Ovary (tissue), 9 donors: ENCODE results near the gene SMARCD3. TPM values are rescaled to one million over a fixed set of nuclear protein-coding genes. Genes with fewer than 3 reads are reported as not detected.

Experiments used
- DNase-seq, 5 donors: peaks; one replicate each; pipeline ENCODE4 v3.0.0-alpha.2; 2019 to 2020
- H3K27ac ChIP-seq, 2 donors: fragments of 200-600 bp; one replicate each; pipeline versions ENCODE4 v1.5.1 to v1.8.0; 2019 to 2022
- H3K27me3 ChIP-seq: fragments of 200-600 bp; one replicate; pipeline ENCODE4 v1.8.0; 2022
- H3K36me3 ChIP-seq: fragments of 200-600 bp; sonication (generic); one replicate; pipeline ENCODE4 v1.5.1; 2019
- H3K4me1 ChIP-seq: one replicate; pipeline ENCODE4 v1.8.1; 2013; ENCODE audit warnings: mild to moderate bottlenecking, moderate library complexity; ENCODE audit not compliant: insufficient read depth
- H3K4me3 ChIP-seq: fragments of 200-600 bp; sonication (generic); one replicate; pipeline ENCODE4 v1.5.1; 2017
- H3K9me3 ChIP-seq, 2 donors: fragments of 200-600 bp in 1 of 2; sonication (generic) in 1 of 2; one replicate each; pipeline versions ENCODE4 v1.5.1 to v1.8.1; 2013 to 2019; ENCODE audit warnings: mild to moderate bottlenecking in 1 of 2, moderate library complexity in 1 of 2
- EP300 ChIP-seq: sonication (generic); formaldehyde crosslinking; IDR thresholded peaks from one replicate; pipeline ENCODE4 v1.6.1; 2017; ENCODE audit warnings: antibody characterized with exemption
- POLR2A ChIP-seq: fragments of 450-650 bp; IDR thresholded peaks from one replicate; pipeline ENCODE4 v1.6.1; 2017; ENCODE audit warnings: antibody characterized with exemption, mild to moderate bottlenecking, moderate library complexity
- WGBS, 3 donors: extraction: QIAGEN DNeasy Blood & Tissue Kit in 1 of 3; methylation state at CpG; one replicate each; pipeline versions ENCODE4 v1.1.5 to v1.1.7; 2013 to 2017; 5-methylcytosine and 5-hydroxymethylcytosine counted together
- intact Hi-C, 4 donors: fragments of 100-400 bp; cut with DNase I; formaldehyde crosslinking; loops; one replicate each; pipeline versions ENCODE4 v1.11.0 to v1.15.1; 2022 to 2023
- polyA plus RNA-seq, 2 donors: library from polyadenylated mRNA; stranded (reverse); fragments of 200-250 nt in 1 of 2; fragments of 350-450 nt in 1 of 2; fragmentation: Illumina TruSeq in 1 of 2; extraction: RNeasy Lipid Tissue Mini Kit (QIAGEN cat#74804) in 1 of 2; gene quantifications; one replicate each; pipeline ENCODE4 v1.2.3, GENCODE V29; 2013 to 2014
- total RNA-seq, 7 donors: library from RNA; depleted of rRNA in 2 of 7; stranded (reverse); fragments of >200 nt in 2 of 7; fragmentation: NEBNext Ultra II Directional in 3 of 7; extraction: Animal tissue kit (Norgen Biotek cat#: 25700) in 3 of 7; gene quantifications; one replicate each; pipeline versions ENCODE4 v1.1.0 to v1.2.4, GENCODE V29; 2016 to 2023
- TF ChIP-seq, protein P1 (sequence below), 3 donors: fragments of 450-650 bp in 2 of 3; fragments of 200-600 bp in 1 of 3; IDR thresholded peaks; one replicate each; pipeline versions ENCODE4 v1.5.1 to v1.8.0; 2016 to 2022; ENCODE audit warnings: antibody characterized with exemption in 3 of 3, mild to moderate bottlenecking in 1 of 3
- donor health status: DM: no; HTN: no; CAD: no; lungs with moderate emphysema.
- donor health status: DM: no; HTN: no; CAD: no.
- donor health status: Bipolar disorder and iron deficiency.
- donor health status: DM: yes; HTN: yes; CAD: no.
- donor health status: DM: no; HTN: no; CAD: no.
- donor health status: DM: yes; HTN: yes; CAD: no.

The SMARCD3 gene
- total and polyA plus RNA-seq, 9 donors, result 30.2 to 203 (median 97.0) TPM

- Histone ChIP-seq H3K4me1 (no peaks in the 10 kb centered on the region), H3K36me3 (no peaks in the 10 kb centered on the region), H3K27me3 (no peaks in the 10 kb centered on the region), H3K27ac (no peak overlapping the region), H3K9me3 (no peaks in the 10 kb centered on the region), H3K4me3 (no peak overlapping the region)
- intact Hi-C loops, result no loop called here
- DNase-seq, result no peak
- TF ChIP-seq, protein P1, sequence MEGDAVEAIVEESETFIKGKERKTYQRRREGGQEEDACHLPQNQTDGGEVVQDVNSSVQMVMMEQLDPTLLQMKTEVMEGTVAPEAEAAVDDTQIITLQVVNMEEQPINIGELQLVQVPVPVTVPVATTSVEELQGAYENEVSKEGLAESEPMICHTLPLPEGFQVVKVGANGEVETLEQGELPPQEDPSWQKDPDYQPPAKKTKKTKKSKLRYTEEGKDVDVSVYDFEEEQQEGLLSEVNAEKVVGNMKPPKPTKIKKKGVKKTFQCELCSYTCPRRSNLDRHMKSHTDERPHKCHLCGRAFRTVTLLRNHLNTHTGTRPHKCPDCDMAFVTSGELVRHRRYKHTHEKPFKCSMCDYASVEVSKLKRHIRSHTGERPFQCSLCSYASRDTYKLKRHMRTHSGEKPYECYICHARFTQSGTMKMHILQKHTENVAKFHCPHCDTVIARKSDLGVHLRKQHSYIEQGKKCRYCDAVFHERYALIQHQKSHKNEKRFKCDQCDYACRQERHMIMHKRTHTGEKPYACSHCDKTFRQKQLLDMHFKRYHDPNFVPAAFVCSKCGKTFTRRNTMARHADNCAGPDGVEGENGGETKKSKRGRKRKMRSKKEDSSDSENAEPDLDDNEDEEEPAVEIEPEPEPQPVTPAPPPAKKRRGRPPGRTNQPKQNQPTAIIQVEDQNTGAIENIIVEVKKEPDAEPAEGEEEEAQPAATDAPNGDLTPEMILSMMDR (IDR thresholded peaks at IDR 0.05), result no peak
- no peak for TF ChIP-seq POLR2A
- no peak for TF ChIP-seq EP300
- 93 to 96% (median 94%) methylated on average over 10 of the region's 10 CpGs for WGBS, 3 donors
Observed at GRCh38 chr7:151269511-151269910, 21.0 kb upstream of the SMARCD3 start.

DNA sequence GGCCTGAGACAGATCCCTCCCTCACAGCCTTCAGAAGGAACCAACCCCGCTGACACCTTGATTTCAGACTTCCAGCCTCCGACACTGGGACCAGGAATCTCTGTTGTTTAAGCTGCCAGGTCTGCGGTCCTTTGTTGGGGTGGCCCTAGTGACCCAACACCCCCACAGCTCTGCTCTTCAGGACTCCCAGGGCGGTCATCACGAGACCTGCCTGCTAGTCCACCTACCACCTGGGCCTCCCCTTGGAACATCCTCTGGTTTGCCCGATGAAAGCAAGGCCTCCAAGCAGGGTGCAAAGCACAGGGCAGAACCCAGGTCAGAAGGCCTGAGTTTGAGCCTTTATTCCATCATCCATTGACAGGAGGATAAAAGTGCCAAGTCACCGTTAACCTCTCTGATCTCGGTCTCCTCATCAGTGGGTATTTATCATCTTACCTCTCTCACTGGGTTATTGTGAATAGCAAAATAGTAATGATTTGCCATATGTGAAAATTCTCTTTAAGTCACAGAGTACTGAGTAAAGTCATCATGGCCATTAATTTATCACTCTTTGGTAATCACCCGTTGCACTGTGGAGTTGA lies 16.9 kb upstream of the SMARCD3 start:
- H3K27ac ChIP-seq, result no peak overlapping the region
- intact Hi-C loops, result no loop called here
- H3K4me1 ChIP-seq, result peaks cover 12% of the 10 kb centered on the region
- WGBS, 3 donors, result 83 to 93% (median 93%) methylated on average over 9 of the region's 9 CpGs
- H3K27me3 ChIP-seq, result no peaks in the 10 kb centered on the region
- DNase-seq, result no peak
- H3K36me3 ChIP-seq, result no peaks in the 10 kb centered on the region
- H3K9me3 ChIP-seq, result no peaks in the 10 kb centered on the region
- no peak overlapping the region for H3K4me3 ChIP-seq
- TF ChIP-seq POLR2A (no peak), EP300 (no peak)
- TF ChIP-seq, protein P1 (IDR thresholded peaks at IDR 0.05), result no peak

GRCh38 chr7:151264615-151265014 lies 16.1 kb upstream of the SMARCD3 start:
- TF ChIP-seq, protein P1 (IDR thresholded peaks at IDR 0.05), result no peak
- TF ChIP-seq POLR2A (no peak), EP300 (no peak)
- WGBS, 3 donors, result 82 to 91% (median 90%) methylated on average over 5 of the region's 5 CpGs
- intact Hi-C loops, result no loop called here

DNA sequence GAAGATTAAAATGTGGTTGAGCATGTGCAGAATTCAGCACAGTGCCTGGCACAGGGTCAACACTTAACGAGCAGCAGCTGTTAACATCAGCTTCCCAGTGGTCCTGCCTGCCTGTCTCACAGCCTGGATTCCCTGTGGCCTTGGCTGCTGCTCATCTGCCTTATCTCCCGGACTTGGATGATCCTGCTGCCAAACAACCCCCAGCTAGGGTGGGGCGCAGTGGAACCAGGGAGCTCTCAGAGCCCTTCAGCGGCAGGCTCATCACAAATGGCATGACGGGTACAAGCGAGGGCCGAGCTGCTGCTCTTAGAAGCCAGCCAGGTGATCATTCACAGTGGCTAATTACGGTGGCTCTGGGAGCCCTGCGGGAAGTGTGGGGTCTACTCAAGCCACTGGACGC lies 13.0 kb upstream of the SMARCD3 start:
- Histone ChIP-seq H3K27ac (no peak overlapping the region), H3K27me3 (no peaks in the 10 kb centered on the region), H3K4me1 (peaks cover 12% of the 10 kb centered on the region), H3K4me3 (no peak overlapping the region), H3K9me3 (no peaks in the 10 kb centered on the region), H3K36me3 (no peaks in the 10 kb centered on the region)
- peak in 4 of 5 donors; percentile 59 to 66 (median 64) for DNase-seq
- intact Hi-C loops, result no loop called here
- TF ChIP-seq, protein P1 (IDR thresholded peaks at IDR 0.05), result no peak
- TF ChIP-seq POLR2A, result no peak
- TF ChIP-seq EP300, result no peak
- WGBS, 3 donors, result 0 to 19% (median 4%) methylated on average over 7 to 10 of the region's 10 CpGs

More at GRCh38 chr7:151264615-151265014, 16.1 kb upstream of the SMARCD3 start:
- H3K4me3 ChIP-seq, result no peak overlapping the region
- H3K27ac ChIP-seq, result no peak overlapping the region
- H3K27me3 ChIP-seq, result no peaks in the 10 kb centered on the region
- DNase-seq, result no peak
- H3K9me3 ChIP-seq, result no peaks in the 10 kb centered on the region
- H3K4me1 ChIP-seq, result peaks cover 12% of the 10 kb centered on the region
- H3K36me3 ChIP-seq, result no peaks in the 10 kb centered on the region
